Skin epidermis (tissue), 12 donors: Measurements from ENCODE around the gene IL15.
"Not testable (repeated sequence)": the region's sequence is repeated elsewhere in the genome, so short reads cannot be mapped to it uniquely, and the experiment has no call there.

Experiments
- H3K27ac ChIP-seq, 21 experiments: fragments of 200-600 bp; sonication (generic) in 11 of 21; one replicate each; pipeline ENCODE4 v1.5.0; 2020; ENCODE audit warnings: mild to moderate bottlenecking in 3 of 21, inconsistent platforms in 2 of 21, moderate library complexity in 2 of 21
- H3K4me3 ChIP-seq, 7 experiments: fragments of 200-600 bp; sonication (generic) in 2 of 7; one replicate each; pipeline ENCODE4 v1.5.0; 2020; ENCODE audit warnings: inconsistent platforms in 2 of 7, mild to moderate bottlenecking in 2 of 7, moderate library complexity in 1 of 7

The IL15 gene

DNA sequence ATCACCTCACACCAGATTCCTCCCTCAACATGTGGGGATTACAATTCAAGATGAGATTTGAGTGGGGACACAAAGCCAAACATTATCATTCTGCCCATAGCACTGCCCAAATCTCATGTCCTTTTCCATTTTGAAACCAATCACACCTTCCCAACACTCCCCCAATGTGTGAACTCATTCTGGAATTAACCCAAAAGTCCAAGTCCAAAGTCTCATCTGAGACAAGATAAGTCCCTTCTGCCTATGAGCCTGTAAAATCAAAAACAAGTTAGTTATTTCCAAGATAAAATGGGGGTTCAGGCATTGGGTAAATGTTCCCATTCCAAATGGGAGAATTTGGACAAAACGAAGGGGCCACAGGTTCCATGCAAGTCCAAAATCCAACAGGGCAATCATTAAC is 54.9 kb downstream of the IL15 start:
- H3K27ac ChIP-seq, H3K4me3 ChIP-seq: not testable (repeated sequence)

- no peak overlapping the region for H3K27ac ChIP-seq
These were observed 55.7 kb downstream of the IL15 start for GRCh38 chr4:141692081-141692480.

GRCh38 chr4:141697116-141697515 is 60.7 kb downstream of the IL15 start:
- Histone ChIP-seq H3K27ac (no peak overlapping the region), H3K4me3 (no peak overlapping the region)

More at GRCh38 chr4:141692081-141692480, 55.7 kb downstream of the IL15 start:
- no peak overlapping the region for H3K4me3 ChIP-seq

DNA sequence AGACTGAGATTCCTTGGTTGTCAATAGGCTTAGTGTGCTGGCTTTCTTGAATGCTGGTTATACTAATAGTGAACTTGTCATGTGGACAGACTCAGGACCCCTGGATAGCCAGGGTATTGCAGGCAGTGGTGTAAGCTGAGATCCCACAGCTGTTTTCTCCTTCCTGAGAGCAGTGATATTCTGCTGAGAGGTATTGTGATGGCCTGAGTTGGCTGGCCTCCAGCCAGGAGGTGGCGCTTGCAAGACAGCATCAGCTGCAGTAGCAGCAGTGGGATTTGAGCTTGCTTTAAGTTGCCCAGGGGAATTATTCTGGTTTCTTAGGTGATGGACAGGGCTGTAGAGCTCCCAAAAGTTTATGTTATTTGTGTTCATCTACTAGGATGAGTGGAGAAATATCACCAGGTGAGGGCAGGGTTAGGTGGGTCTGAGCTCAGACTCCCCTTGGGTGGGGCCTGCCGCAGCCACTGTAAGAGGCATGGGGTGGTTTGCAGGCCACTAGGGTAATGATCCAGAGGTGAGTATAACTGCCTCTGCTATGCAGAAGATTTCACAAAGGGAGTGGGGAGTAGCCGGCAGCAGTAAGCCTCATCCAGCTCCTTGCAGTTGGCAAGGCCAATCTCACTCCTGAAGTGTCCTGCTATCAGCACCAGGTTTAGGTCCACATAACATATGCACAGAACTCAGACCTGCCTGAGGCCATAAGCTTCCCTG is 66.2 kb downstream of the IL15 start:
- H3K4me3 ChIP-seq: no peak overlapping the region
- no peak overlapping the region for H3K27ac ChIP-seq

GRCh38 chr4:141703497-141703896 is 67.1 kb downstream of the IL15 start:
- Histone ChIP-seq H3K27ac (no peak overlapping the region), H3K4me3 (no peak overlapping the region)

GRCh38 chr4:141705048-141705746 is 68.8 kb downstream of the IL15 start:
- H3K4me3 ChIP-seq: no peak overlapping the region
- peak overlapping the region in 1 of 21 experiments; percentile 43 for H3K27ac ChIP-seq

- Histone ChIP-seq H3K27ac (peak overlapping the region in 1 of 21 experiments; percentile 43), H3K4me3 (no peak overlapping the region)
These were observed 69.5 kb downstream of the IL15 start for GRCh38 chr4:141705747-141706377.

DNA sequence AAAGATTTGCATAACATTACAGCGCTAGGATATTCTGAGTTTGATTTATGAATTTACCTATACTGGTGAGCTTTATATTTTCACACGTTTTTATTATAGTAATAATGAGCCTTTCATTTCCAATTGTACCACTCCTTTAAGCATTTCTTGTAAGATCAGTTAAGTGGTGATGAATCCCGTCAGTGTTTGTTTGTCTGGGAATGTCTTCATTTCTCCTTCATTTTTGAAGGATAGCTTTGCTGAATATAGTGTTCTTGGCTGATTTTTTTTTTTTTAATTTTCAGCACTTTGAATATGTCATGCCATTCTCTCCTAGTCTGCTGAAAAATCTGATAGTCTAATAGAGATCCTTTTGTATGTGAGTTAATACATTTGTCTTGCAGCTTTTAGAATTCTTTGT is 70.1 kb downstream of the IL15 start:
- Histone ChIP-seq H3K4me3 (no peak overlapping the region), H3K27ac (no peak overlapping the region)

- no peak overlapping the region for H3K4me3 ChIP-seq
- no peak overlapping the region for H3K27ac ChIP-seq
These were observed 74.8 kb downstream of the IL15 start for GRCh38 chr4:141711211-141711610.

GRCh38 chr4:141713185-141713584 is 76.8 kb downstream of the IL15 start:
- Histone ChIP-seq H3K4me3 (no peak overlapping the region), H3K27ac (no peak overlapping the region)

DNA sequence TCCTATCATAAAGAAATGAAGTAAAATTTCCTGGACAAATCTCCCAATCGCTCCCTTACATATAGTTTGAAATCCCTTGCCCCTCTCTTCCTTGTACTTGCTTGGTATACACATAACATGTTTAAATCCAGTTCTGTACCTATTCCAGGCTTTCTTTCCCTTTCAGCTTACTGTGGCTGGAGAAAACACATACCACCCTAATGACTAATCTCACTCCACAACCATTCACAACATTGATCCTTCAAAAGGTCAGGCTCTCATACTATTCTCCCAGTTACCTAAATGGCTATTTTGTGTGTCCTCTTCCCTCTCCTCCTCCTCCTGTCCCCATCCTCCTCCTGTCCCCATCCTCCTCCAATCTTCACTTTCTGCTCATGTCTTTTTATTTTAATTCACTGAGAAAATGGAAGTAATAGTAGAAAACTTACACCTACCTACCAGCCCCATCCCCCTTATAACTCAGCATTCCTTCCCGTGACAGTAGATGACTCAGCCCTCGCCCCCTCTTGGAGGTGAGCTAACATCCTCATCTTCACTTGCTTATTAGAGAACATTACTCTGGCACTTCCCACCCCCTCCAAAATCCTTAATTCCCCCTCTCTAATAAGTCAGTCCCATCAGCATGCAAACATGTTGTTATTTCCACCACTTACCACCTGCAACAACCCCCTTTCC is 77.5 kb downstream of the IL15 start:
- H3K27ac ChIP-seq: no peak overlapping the region
- no peak overlapping the region for H3K4me3 ChIP-seq

DNA sequence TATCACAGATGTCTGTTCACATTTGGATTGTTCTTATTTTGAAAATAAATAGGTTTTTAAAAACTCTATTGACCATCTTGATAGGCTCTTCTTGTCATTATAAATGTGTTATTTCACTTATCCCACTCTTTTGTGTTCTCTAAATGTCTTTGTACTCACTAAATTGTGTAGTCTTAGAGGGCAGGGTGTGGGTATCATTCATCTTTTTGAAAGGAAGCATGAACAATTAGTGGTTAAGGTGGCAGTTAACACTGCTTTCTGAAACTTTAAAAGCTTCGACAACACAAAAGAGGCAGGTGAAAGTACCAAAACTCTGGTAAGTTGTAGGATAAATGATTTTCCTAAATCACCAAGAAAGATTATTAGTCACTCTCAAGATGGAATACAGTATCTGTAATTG is 83.2 kb downstream of the IL15 start:
- Histone ChIP-seq H3K4me3 (no peak overlapping the region), H3K27ac (no peak overlapping the region)

GRCh38 chr4:141721174-141721573 is 84.8 kb downstream of the IL15 start:
- Histone ChIP-seq H3K27ac (no peak overlapping the region), H3K4me3 (no peak overlapping the region)

- no peak overlapping the region for H3K27ac ChIP-seq
These were observed 88.3 kb downstream of the IL15 start for GRCh38 chr4:141724646-141725045.

GRCh38 chr4:141727420-141727819 is 91.0 kb downstream of the IL15 start:
- no peak overlapping the region for H3K4me3 ChIP-seq
- H3K27ac ChIP-seq: no peak overlapping the region

More at GRCh38 chr4:141724646-141725045, 88.3 kb downstream of the IL15 start:
- no peak overlapping the region for H3K4me3 ChIP-seq

GRCh38 chr4:141730805-141731204 is 94.4 kb downstream of the IL15 start:
- H3K27ac ChIP-seq: no peak overlapping the region
- no peak overlapping the region for H3K4me3 ChIP-seq

DNA sequence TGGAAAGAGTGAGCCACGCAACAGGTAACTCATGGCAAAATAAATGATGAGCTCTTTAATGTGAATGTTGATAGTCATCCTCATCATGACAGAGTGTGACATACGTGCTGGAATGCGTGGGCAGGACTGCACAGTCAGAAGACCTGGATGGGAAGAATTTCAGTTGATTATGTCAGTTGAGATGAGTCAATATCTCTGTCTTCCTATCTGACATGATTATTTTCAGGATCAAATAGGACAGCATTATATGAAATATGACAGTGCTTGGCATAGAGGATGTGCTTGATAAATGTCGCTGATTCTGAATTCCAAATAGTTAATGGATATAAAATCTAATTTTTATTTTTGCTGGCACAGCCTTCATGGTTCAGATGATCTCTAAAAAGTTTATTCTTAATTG is 95.1 kb downstream of the IL15 start:
- Histone ChIP-seq H3K27ac (no peak overlapping the region), H3K4me3 (no peak overlapping the region)

DNA sequence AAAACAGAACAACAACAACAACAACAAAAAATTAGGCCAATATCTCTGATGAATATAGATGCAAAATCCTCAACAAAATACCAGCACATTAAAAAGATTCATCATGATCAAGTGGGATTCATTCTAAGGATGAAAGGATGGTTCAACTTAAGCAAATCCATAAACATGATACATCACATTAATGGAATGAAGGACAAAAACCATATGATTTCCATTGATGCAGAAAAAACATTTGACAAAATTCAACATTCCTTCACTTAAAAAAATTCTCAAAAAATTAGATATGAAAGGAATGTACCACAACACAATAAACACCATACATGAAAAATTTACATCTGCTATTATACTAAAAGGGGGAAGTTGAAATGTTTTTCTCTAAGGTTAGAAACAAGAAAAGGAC is 103.3 kb downstream of the IL15 start:
- no peak overlapping the region for H3K27ac ChIP-seq
- H3K4me3 ChIP-seq: no peak overlapping the region

DNA sequence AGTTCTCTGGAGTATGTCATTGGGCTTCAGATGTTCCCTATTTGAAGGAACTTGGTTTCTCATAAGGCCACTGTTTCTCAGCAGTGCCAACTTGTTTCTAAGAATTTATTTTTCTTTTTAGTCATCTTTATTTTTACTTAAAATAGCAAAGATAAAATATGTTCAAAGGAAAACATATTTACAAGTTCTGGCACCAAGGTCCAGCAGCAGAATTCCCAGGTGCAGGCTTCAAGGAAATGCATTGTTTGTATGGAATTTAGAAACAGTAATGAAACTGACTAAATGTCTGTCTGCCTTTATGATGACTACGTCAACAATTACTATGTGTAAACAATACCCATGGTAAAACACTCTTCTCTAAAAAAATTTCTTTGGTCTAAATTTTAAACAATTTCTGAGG is 109.6 kb downstream of the IL15 start:
- H3K27ac ChIP-seq: no peak overlapping the region

DNA sequence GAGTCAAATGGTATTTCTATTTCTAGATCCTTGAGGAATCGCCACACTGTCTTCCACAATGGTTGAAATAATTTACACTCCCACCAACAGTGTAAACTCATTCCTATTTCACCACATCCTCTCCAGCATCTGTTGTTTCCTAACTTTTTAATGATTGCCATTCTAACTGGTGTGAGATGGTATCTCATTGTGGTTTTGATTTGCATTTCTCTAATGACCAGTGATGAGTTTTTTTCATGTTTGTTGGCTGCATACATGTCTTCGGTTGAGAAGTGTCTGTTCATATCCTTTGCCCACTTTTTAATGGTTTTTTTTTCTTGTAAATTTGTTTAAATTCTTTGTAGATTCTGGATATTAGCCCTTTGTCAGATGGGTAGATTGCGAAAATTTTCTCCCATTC is 115.4 kb downstream of the IL15 start:
- not testable (repeated sequence) for H3K4me3 ChIP-seq, H3K27ac ChIP-seq

More for the DNA sequence above, 109.6 kb downstream of the IL15 start:
- no peak overlapping the region for H3K4me3 ChIP-seq
